ENCODE measurements around the gene TCF19.

Gene TCF19

DNA sequence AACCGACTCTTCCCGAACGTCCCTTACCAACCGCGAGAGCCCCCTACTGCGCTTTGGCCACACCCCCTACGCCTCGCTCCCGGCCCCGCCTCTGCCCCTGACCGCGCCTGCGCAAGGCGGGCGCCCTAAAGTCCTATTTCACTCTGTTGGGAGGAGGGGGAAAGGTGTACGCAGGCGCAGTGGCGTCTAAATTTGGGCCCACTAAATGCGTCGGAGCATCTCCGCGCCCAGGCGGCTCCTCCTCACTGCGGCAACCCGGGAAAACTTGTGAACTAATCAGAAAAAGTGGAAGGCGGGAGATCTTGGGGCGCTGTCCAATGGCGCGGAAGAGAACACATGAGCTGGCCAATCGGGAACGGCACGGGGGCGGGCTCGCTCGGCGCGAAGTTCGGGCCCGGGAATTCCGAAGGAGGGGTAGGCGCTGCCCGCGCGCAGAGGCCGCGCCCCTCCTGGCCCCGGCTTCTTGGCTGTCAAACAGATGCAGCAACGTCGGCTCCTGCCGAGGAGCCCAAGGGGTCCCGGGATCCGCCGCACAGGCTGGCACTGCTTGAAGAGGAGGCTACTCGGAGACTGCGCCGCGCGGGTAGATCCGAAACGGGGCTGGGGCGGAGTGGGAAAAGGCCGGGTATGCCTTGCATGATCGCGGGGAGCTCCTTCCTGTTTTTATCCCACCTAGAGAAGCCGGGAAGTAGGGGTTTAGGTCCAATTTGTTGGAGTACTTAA is at the start of gene TCF19:
Gene TCF19, plus strand, starts transcription at position 450 of the 723 bp plus-strand sequence. CDS start 881 bp downstream, outside the sequence.
- Histone ChIP-seq H3K9ac (ENCODE audit: low read depth in 1 of 2, low read length in 2 of 2) (peak within 1 kb of the TSS; percentile 85 to 86), H3K4me1 (ENCODE audit: control insufficient read depth in 2 of 2, insufficient read depth in 2 of 2, low read length in 2 of 2) (peaks cover 14 to 18% of the 10 kb centered on the region in 2 donors), H3K4me3 (ENCODE audit: low read length in 2 of 2) (peak within 1 kb of the TSS; percentile 81 to 87), H3K9me3 (ENCODE audit: control insufficient read depth in 2 of 2, low read length in 2 of 2) (no peaks in the 10 kb centered on the region), H3K27ac (ENCODE audit: low read depth in 2 of 2, low read length in 2 of 2) (peak within 1 kb of the TSS; percentile 65 to 69), H3K36me3 (ENCODE audit: control insufficient read depth in 2 of 2, insufficient read depth in 2 of 2, low read length in 2 of 2) (peaks cover 7 to 13% of the 10 kb centered on the region in 2 donors), H3K27me3 (ENCODE audit: control insufficient read depth in 2 of 2, insufficient read depth in 2 of 2, low read length in 2 of 2) (no peaks in the 10 kb centered on the region)

DNA sequence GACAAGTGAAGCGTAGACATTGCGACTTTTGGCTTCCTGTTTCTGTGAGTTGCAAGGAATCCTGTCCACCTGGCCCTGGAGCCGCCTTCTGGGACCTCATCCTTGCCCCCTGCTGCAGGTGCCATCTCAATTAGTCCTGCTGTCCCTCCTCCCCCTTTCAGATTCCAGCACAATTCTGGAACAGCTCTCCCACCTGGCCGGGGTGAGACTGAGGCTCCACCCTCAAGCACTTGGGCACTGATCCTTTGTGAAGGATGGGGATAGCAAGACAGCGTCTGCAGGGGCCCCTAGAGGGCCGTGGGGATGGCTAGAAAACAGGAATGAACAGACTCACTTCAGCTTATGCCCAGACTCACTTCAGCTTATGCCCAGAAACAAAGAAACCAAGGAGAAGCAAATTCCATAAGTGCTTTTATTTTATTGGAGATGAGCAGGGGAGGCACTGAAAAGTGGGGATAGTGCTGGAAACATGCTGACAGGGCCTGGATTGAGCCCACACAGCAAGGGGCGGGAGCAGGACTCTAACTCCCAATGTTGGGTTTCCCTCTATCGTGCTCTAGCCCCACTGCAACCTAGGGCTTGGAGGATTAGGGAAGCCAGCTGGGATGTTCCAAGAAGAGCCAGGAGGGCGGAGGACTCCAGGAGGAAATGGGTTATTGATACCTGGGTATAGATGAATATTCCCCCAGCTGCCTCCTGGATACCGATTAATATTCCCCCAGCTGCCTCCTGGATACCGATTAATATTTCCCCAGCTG is 47.4 kb upstream of the TCF19 start:
- Histone ChIP-seq H3K36me3 (ENCODE audit: control insufficient read depth in 2 of 2, insufficient read depth in 2 of 2, low read length in 2 of 2) (no peaks in the 10 kb centered on the region), H3K4me3 (ENCODE audit: low read length in 2 of 2) (no peak overlapping the region), H3K27me3 (ENCODE audit: control insufficient read depth in 2 of 2, insufficient read depth in 2 of 2, low read length in 2 of 2) (peaks cover 0 to 6% of the 10 kb centered on the region in 2 donors), H3K9ac (ENCODE audit: low read depth in 1 of 2, low read length in 2 of 2) (no peak overlapping the region), H3K27ac (ENCODE audit: low read depth in 2 of 2, low read length in 2 of 2) (no peak overlapping the region), H3K9me3 (ENCODE audit: control insufficient read depth in 2 of 2, low read length in 2 of 2) (no peaks in the 10 kb centered on the region), H3K4me1 (ENCODE audit: control insufficient read depth in 2 of 2, insufficient read depth in 2 of 2, low read length in 2 of 2) (peaks cover 10 to 12% of the 10 kb centered on the region in 2 donors)

- no peak overlapping the region for H3K27ac ChIP-seq (ENCODE audit: low read depth in 2 of 2, low read length in 2 of 2)
- H3K27me3 ChIP-seq (ENCODE audit: control insufficient read depth in 2 of 2, insufficient read depth in 2 of 2, low read length in 2 of 2): peaks cover 0 to 6% of the 10 kb centered on the region in 2 donors
- H3K9me3 ChIP-seq (ENCODE audit: control insufficient read depth in 2 of 2, low read length in 2 of 2): no peaks in the 10 kb centered on the region
- no peak overlapping the region for H3K4me3 ChIP-seq (ENCODE audit: low read length in 2 of 2)
- peaks cover 10 to 12% of the 10 kb centered on the region in 2 donors for H3K4me1 ChIP-seq (ENCODE audit: control insufficient read depth in 2 of 2, insufficient read depth in 2 of 2, low read length in 2 of 2)
- no peaks in the 10 kb centered on the region for H3K36me3 ChIP-seq (ENCODE audit: control insufficient read depth in 2 of 2, insufficient read depth in 2 of 2, low read length in 2 of 2)
- H3K9ac ChIP-seq (ENCODE audit: low read depth in 1 of 2, low read length in 2 of 2): no peak overlapping the region
These were observed 46.7 kb upstream of the TCF19 start for GRCh38 chr6:31111712-31112111.

DNA sequence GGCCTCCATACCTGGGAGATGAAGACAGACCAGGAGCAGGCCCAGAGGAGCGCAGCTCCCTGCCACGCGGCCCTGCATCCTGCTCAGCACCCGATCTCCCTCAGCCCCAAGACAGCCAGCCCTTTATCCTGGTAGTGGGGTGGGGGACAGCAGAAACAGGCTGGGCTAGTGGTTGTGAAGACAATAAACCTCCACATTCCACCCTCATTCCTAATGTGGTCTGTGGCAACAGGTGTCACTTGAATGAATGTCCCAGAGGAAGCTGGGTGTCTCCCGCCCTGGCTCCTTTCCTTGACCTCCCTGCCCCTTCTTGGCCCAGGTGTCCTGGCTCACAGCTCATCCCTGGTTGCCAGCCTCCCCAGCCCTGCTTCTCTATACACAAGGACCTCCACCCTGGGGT is 45.9 kb upstream of the TCF19 start, which contains the start of gene C6orf15:
Gene C6orf15, minus strand, starts transcription at position 98 of the 400 bp plus-strand sequence. Its CDS starts 20 bp downstream, at position 78.
- Histone ChIP-seq H3K9ac (ENCODE audit: low read depth in 1 of 2, low read length in 2 of 2) (no peak within 1 kb of the TSS), H3K27ac (ENCODE audit: low read depth in 2 of 2, low read length in 2 of 2) (no peak within 1 kb of the TSS), H3K4me3 (ENCODE audit: low read length in 2 of 2) (no peak within 1 kb of the TSS), H3K27me3 (ENCODE audit: control insufficient read depth in 2 of 2, insufficient read depth in 2 of 2, low read length in 2 of 2) (peaks cover 0 to 6% of the 10 kb centered on the region in 2 donors), H3K9me3 (ENCODE audit: control insufficient read depth in 2 of 2, low read length in 2 of 2) (no peaks in the 10 kb centered on the region), H3K36me3 (ENCODE audit: control insufficient read depth in 2 of 2, insufficient read depth in 2 of 2, low read length in 2 of 2) (no peaks in the 10 kb centered on the region), H3K4me1 (ENCODE audit: control insufficient read depth in 2 of 2, insufficient read depth in 2 of 2, low read length in 2 of 2) (peaks cover 10 to 12% of the 10 kb centered on the region in 2 donors)

- peak overlapping the region; percentile 65 to 69 for H3K27ac ChIP-seq (ENCODE audit: low read depth in 2 of 2, low read length in 2 of 2)
- no peak overlapping the region for H3K9ac ChIP-seq (ENCODE audit: low read depth in 1 of 2, low read length in 2 of 2)
- H3K4me1 ChIP-seq (ENCODE audit: control insufficient read depth in 2 of 2, insufficient read depth in 2 of 2, low read length in 2 of 2): peaks cover 10 to 12% of the 10 kb centered on the region in 2 donors
- H3K27me3 ChIP-seq (ENCODE audit: control insufficient read depth in 2 of 2, insufficient read depth in 2 of 2, low read length in 2 of 2): peaks cover 0 to 6% of the 10 kb centered on the region in 2 donors
- peak overlapping the region in 1 of 2 donors; percentile 60 for H3K4me3 ChIP-seq (ENCODE audit: low read length in 2 of 2)
- no peaks in the 10 kb centered on the region for H3K9me3 ChIP-seq (ENCODE audit: control insufficient read depth in 2 of 2, low read length in 2 of 2)
- no peaks in the 10 kb centered on the region for H3K36me3 ChIP-seq (ENCODE audit: control insufficient read depth in 2 of 2, insufficient read depth in 2 of 2, low read length in 2 of 2)
These were observed 44.4 kb upstream of the TCF19 start for GRCh38 chr6:31113861-31114540.

DNA sequence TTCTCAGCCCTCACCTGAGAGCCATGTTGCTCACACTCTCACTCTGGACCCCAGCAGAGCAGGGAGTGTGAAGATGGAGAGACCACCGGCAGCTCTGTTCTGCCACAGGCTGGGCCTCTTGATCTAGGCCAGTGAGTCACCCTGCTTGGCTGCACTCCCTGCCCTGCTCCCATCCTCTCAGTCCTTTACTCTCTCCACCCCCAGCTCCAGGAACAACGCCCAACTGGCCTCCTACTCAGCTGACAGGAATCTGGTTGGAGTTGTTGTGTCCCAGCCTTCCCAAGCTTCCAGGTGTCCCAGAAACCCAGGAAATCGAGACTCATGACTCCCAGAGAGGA is 43.9 kb upstream of the TCF19 start, which contains the start of gene PSORS1C1:
Gene PSORS1C1, plus strand, starts transcription at position 260 of the 338 bp plus-strand sequence. CDS start 14,833 bp downstream, outside the sequence.
- Histone ChIP-seq H3K36me3 (ENCODE audit: control insufficient read depth in 2 of 2, insufficient read depth in 2 of 2, low read length in 2 of 2) (no peaks in the 10 kb centered on the region), H3K9me3 (ENCODE audit: control insufficient read depth in 2 of 2, low read length in 2 of 2) (no peaks in the 10 kb centered on the region), H3K27ac (ENCODE audit: low read depth in 2 of 2, low read length in 2 of 2) (peak within 1 kb of the TSS; percentile 65 to 69), H3K4me1 (ENCODE audit: control insufficient read depth in 2 of 2, insufficient read depth in 2 of 2, low read length in 2 of 2) (peaks cover 10 to 12% of the 10 kb centered on the region in 2 donors), H3K9ac (ENCODE audit: low read depth in 1 of 2, low read length in 2 of 2) (peak within 1 kb of the TSS; percentile 26 to 32), H3K4me3 (ENCODE audit: low read length in 2 of 2) (peak within 1 kb of the TSS; percentile 49 to 60), H3K27me3 (ENCODE audit: control insufficient read depth in 2 of 2, insufficient read depth in 2 of 2, low read length in 2 of 2) (peaks cover 0 to 9% of the 10 kb centered on the region in 2 donors)

GRCh38 chr6:31114970-31115849 is 43.2 kb upstream of the TCF19 start:
- Histone ChIP-seq H3K4me3 (ENCODE audit: low read length in 2 of 2) (peak overlapping the region; percentile 49 to 60), H3K4me1 (ENCODE audit: control insufficient read depth in 2 of 2, insufficient read depth in 2 of 2, low read length in 2 of 2) (peaks cover 10 to 12% of the 10 kb centered on the region in 2 donors), H3K9me3 (ENCODE audit: control insufficient read depth in 2 of 2, low read length in 2 of 2) (no peaks in the 10 kb centered on the region), H3K27me3 (ENCODE audit: control insufficient read depth in 2 of 2, insufficient read depth in 2 of 2, low read length in 2 of 2) (peaks cover 0 to 7% of the 10 kb centered on the region in 2 donors), H3K27ac (ENCODE audit: low read depth in 2 of 2, low read length in 2 of 2) (peak overlapping the region; percentile 65 to 69), H3K36me3 (ENCODE audit: control insufficient read depth in 2 of 2, insufficient read depth in 2 of 2, low read length in 2 of 2) (no peaks in the 10 kb centered on the region), H3K9ac (ENCODE audit: low read depth in 1 of 2, low read length in 2 of 2) (peak overlapping the region; percentile 26 to 32)

- H3K27ac ChIP-seq (ENCODE audit: low read depth in 2 of 2, low read length in 2 of 2): no peak overlapping the region
- peak overlapping the region in 1 of 2 donors; percentile 60 for H3K4me3 ChIP-seq (ENCODE audit: low read length in 2 of 2)
- no peaks in the 10 kb centered on the region for H3K9me3 ChIP-seq (ENCODE audit: control insufficient read depth in 2 of 2, low read length in 2 of 2)
- peaks cover 0 to 3% of the 10 kb centered on the region in 2 donors for H3K27me3 ChIP-seq (ENCODE audit: control insufficient read depth in 2 of 2, insufficient read depth in 2 of 2, low read length in 2 of 2)
- H3K4me1 ChIP-seq (ENCODE audit: control insufficient read depth in 2 of 2, insufficient read depth in 2 of 2, low read length in 2 of 2): peaks cover 10 to 12% of the 10 kb centered on the region in 2 donors
- H3K36me3 ChIP-seq (ENCODE audit: control insufficient read depth in 2 of 2, insufficient read depth in 2 of 2, low read length in 2 of 2): no peaks in the 10 kb centered on the region
- H3K9ac ChIP-seq (ENCODE audit: low read depth in 1 of 2, low read length in 2 of 2): no peak overlapping the region
These were observed 42.3 kb upstream of the TCF19 start for GRCh38 chr6:31115941-31116560.

Data from mucosa of rectum (tissue), 2 donors.